DOHH2 (cell line): ENCODE measurements around the gene FARS2.
A peak's percentile ranks its signal among the peaks of the same experiment; 100 is the strongest.

Experiments
- H3F3A ChIP-seq: fragments of 200-600 bp; sonication (generic), shearing (Covaris generic); 2 replicates; pipeline ENCODE4 v1.6.0; 2016; ENCODE audit warnings: antibody characterized with exemption, mild to moderate bottlenecking; ENCODE audit not compliant: control insufficient read depth, insufficient read depth
- H3K27ac ChIP-seq: fragments of 200-600 bp; sonication (generic); 2 replicates; pipeline ENCODE4 v1.5.1; 2014; ENCODE audit warnings: low read depth, mild to moderate bottlenecking, low read length, moderate library complexity
- H3K27me3 ChIP-seq: fragments of 200-600 bp; sonication (generic); 2 replicates; pipeline ENCODE4 v1.6.1; 2014; ENCODE audit warnings: mild to moderate bottlenecking, low read length, mixed read lengths; ENCODE audit not compliant: control insufficient read depth
- H3K36me3 ChIP-seq: fragments of 200-600 bp; sonication (generic); 2 replicates; pipeline ENCODE4 v1.6.1; 2014; ENCODE audit warnings: mild to moderate bottlenecking, low read length, moderate library complexity, mixed read lengths; ENCODE audit not compliant: control insufficient read depth
- H3K4me1 ChIP-seq: fragments of 200-600 bp; sonication (generic); 2 replicates; pipeline ENCODE4 v1.6.1; 2014; ENCODE audit warnings: mild to moderate bottlenecking, low read length, mixed read lengths; ENCODE audit not compliant: control insufficient read depth
- H3K4me2 ChIP-seq: fragments of 200-600 bp; sonication (generic); 2 replicates; pipeline ENCODE4 v1.6.0; 2014; ENCODE audit warnings: mild to moderate bottlenecking, low read length, moderate library complexity
- H3K4me3 ChIP-seq: fragments of 200-600 bp; sonication (generic); 2 replicates; pipeline ENCODE4 v1.5.1; 2014; ENCODE audit warnings: mild to moderate bottlenecking, low read length, mixed read lengths
- H3K79me2 ChIP-seq: fragments of 200-600 bp; sonication (generic); 2 replicates; pipeline ENCODE4 v1.6.1; 2014; ENCODE audit warnings: mild to moderate bottlenecking, low read length, mixed read lengths; ENCODE audit not compliant: control insufficient read depth
- H3K9me2 ChIP-seq: fragments of 200-600 bp; sonication (generic); replicated peaks from 2 replicates; pipeline ENCODE4 v1.6.1; 2014; ENCODE audit warnings: mild to moderate bottlenecking, low read length, mixed read lengths; ENCODE audit not compliant: control insufficient read depth
- H3K9me3 ChIP-seq: fragments of 200-600 bp; sonication (generic); 2 replicates; pipeline ENCODE4 v1.6.1; 2014; ENCODE audit warnings: antibody characterized with exemption, low read length, mixed read lengths; ENCODE audit not compliant: control insufficient read depth, insufficient read depth
- H4K20me1 ChIP-seq: fragments of 200-600 bp; sonication (generic); 2 replicates; pipeline ENCODE4 v1.6.0; 2014; ENCODE audit warnings: low read depth, mild to moderate bottlenecking, antibody characterized with exemption, low read length, moderate library complexity; ENCODE audit not compliant: control insufficient read depth, insufficient read depth
- CTCF ChIP-seq: fragments of 200-600 bp; sonication (generic); IDR thresholded peaks from one replicate; pipeline ENCODE4 v1.5.1; 2014; ENCODE audit warnings: antibody characterized with exemption, mild to moderate bottlenecking, low read depth, low read length; ENCODE audit not compliant: poor library complexity, severe bottlenecking
- EZH2phosphoT487 ChIP-seq: fragments of 200-600 bp; sonication (generic); IDR thresholded peaks from 2 replicates; pipeline ENCODE4 v1.6.1; 2017; ENCODE audit warnings: borderline replicate concordance, mild to moderate bottlenecking, antibody characterized with exemption, low read length, moderate library complexity, mixed read lengths

The FARS2 gene

DNA sequence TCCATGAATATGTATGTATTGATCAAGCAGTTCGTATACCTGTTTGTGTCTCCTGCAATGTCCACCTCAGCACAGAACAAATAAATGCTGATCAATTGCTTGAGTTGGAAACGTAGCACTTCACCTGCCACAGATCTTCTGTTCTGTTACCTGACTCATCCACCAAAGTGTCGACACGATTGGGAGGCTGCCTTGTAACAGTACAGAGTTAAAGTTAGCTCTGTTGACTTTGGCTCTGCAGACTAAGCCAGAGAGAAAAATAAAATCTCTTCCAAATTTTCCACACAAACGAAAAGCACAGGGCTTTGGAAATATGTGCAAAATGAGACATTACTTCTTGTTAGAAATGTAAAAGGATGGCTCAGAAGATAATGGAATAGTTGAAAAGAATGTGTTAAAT lies 500.1 kb downstream of the FARS2 start:
- Histone ChIP-seq H3K36me3 (no peaks in the 10 kb centered on the region), H3F3A (peaks cover 2% of the 10 kb centered on the region; the same call in 1 of the 2 replicates), H4K20me1 (no peaks in the 10 kb centered on the region; the same call in none of the 2 replicates), H3K9me2 (no peaks in the 10 kb centered on the region), H3K79me2 (no peaks in the 10 kb centered on the region), H3K4me3 (no peak overlapping the region), H3K27ac (no peak overlapping the region), H3K4me2 (no peak overlapping the region), H3K4me1 (peaks cover 31% of the 10 kb centered on the region), H3K27me3 (peaks cover 10% of the 10 kb centered on the region), H3K9me3 (peaks cover 1% of the 10 kb centered on the region; the same call in 1 of the 2 replicates)
- TF ChIP-seq CTCF (no peak), EZH2phosphoT487 (no peak)

- TF ChIP-seq EZH2phosphoT487 (no peak), CTCF (no peak)
- no peaks in the 10 kb centered on the region for H3K36me3 ChIP-seq
These were observed 501.3 kb downstream of the FARS2 start for GRCh38 chr6:5762561-5762968.

GRCh38 chr6:5763407-5763806 lies 502.1 kb downstream of the FARS2 start:
- Histone ChIP-seq H3F3A (peaks cover 2% of the 10 kb centered on the region; the same call in 1 of the 2 replicates), H3K27ac (no peak overlapping the region), H3K27me3 (peaks cover 10% of the 10 kb centered on the region), H3K4me3 (no peak overlapping the region), H3K9me2 (no peaks in the 10 kb centered on the region), H3K9me3 (no peaks in the 10 kb centered on the region), H3K4me1 (peaks cover 31% of the 10 kb centered on the region), H3K36me3 (no peaks in the 10 kb centered on the region), H4K20me1 (no peaks in the 10 kb centered on the region; the same call in none of the 2 replicates), H3K4me2 (peak overlapping the region; percentile 84), H3K79me2 (no peaks in the 10 kb centered on the region)
- no peak for TF ChIP-seq EZH2phosphoT487
- no peak for TF ChIP-seq CTCF

More at GRCh38 chr6:5762561-5762968, 501.3 kb downstream of the FARS2 start:
- no peaks in the 10 kb centered on the region for H3K9me2 ChIP-seq
- no peaks in the 10 kb centered on the region for H3K79me2 ChIP-seq
- H3F3A ChIP-seq: peaks cover 2% of the 10 kb centered on the region; the same call in 1 of the 2 replicates
- H4K20me1 ChIP-seq: no peaks in the 10 kb centered on the region; the same call in none of the 2 replicates
- no peak overlapping the region for H3K27ac ChIP-seq
- peaks cover 31% of the 10 kb centered on the region for H3K4me1 ChIP-seq
- no peak overlapping the region for H3K4me2 ChIP-seq
- no peak overlapping the region for H3K4me3 ChIP-seq
- peaks cover 10% of the 10 kb centered on the region for H3K27me3 ChIP-seq
- no peaks in the 10 kb centered on the region for H3K9me3 ChIP-seq
